K562 (cell line): ENCODE results near the gene PPP1R14C. TPM values are rescaled to one million over a fixed set of nuclear protein-coding genes. Genes with fewer than 3 reads are reported as not detected.
A peak's percentile ranks its signal among the peaks of the same experiment; 100 is the strongest.

ENCODE experiments used
- ATAC-seq: fragments of 200-7000 bp; cut with Tn5 transposase; 3 replicates; pipeline ENCODE4 v1.9.1; 2020; ENCODE audit warnings: moderate library complexity
- BruUV-seq: library from RNA; stranded (reverse); fragments of 400-500 nt; replicated peaks from 2 replicates; lab custom pipeline; 2021; lab: Mats Ljungman, UMichigan
- CTCF ChIA-PET: fragments of 300-600 bp; formaldehyde crosslinking; extraction: SDS; loops from one replicate; lab custom pipeline; 2021; ENCODE audit warnings: low intra/inter-chr PET ratio; lab: Yijun Ruan, JAX
- POLR2A ChIA-PET: fragments of 300-600, 350-650 bp; sonication (Branson Sonifier 250); formaldehyde crosslinking; extraction: SDS; loops from one replicate; lab custom pipeline; 2021; ENCODE audit warnings: antibody characterized with exemption, inconsistent platforms; lab: Yijun Ruan, JAX
- DNase-seq, 4 experiments: peaks; one replicate each; pipeline versions ENCODE4 v3.0.0 to v3.0.0-alpha.2; 2011 to 2018; ENCODE audit warnings: low spot score in 3 of 4, mixed read lengths in 3 of 4; ENCODE audit errors: extremely low read depth in 1 of 4
- FAIRE-seq: peaks from 2 replicates; lab custom pipeline; 2011; peaks lifted over from hg19 to GRCh38; lab: Jason Lieb, UNC
- H2AFZ ChIP-seq: 2 replicates; pipeline ENCODE4 v1.6.0; 2011; ENCODE audit warnings: low read depth, low read length, control low read depth, inconsistent platforms
- H3K27ac ChIP-seq: fragments of 200-600 bp; 3 replicates; pipeline ENCODE4 v1.8.0; 2011; ENCODE audit warnings: low read depth, mild to moderate bottlenecking, control low read depth, inconsistent platforms, low read length, moderate library complexity, mixed read lengths; ENCODE audit errors: extremely low read depth
- H3K27me3 ChIP-seq, 2 experiments: fragments of 300-600 bp in 1 of 2; 2 replicates in 1 of 2; 3 replicates in 1 of 2; pipeline versions ENCODE4 v1.6.0 to v1.8.0; 2011; ENCODE audit warnings: inconsistent platforms in 2 of 2, low read length in 2 of 2, mild to moderate bottlenecking in 1 of 2, mixed read lengths in 1 of 2, moderate library complexity in 1 of 2; ENCODE audit not compliant: control insufficient read depth in 2 of 2, insufficient read depth in 2 of 2
- H3K36me3 ChIP-seq: fragments of 300-600 bp; 3 replicates; pipeline ENCODE4 v1.8.0; 2011; ENCODE audit warnings: mild to moderate bottlenecking, low read length, inconsistent platforms; ENCODE audit not compliant: control insufficient read depth, insufficient read depth
- H3K4me1 ChIP-seq, 2 experiments: fragments of 200-600 bp in 1 of 2; replicated peaks in 1 of 2; 2 replicates in 1 of 2; 3 replicates in 1 of 2; pipeline versions ENCODE4 v1.5.1 to v1.8.0; 2011; ENCODE audit warnings: inconsistent platforms in 2 of 2, low read length in 2 of 2, mild to moderate bottlenecking in 1 of 2, mixed read lengths in 1 of 2, moderate library complexity in 1 of 2; ENCODE audit not compliant: control insufficient read depth in 2 of 2, insufficient read depth in 2 of 2
- H3K4me2 ChIP-seq: 2 replicates; pipeline ENCODE4 v1.6.1; 2011; ENCODE audit warnings: low read length, control low read depth, inconsistent platforms, mixed read lengths; ENCODE audit not compliant: insufficient read depth
- H3K4me3 ChIP-seq: fragments of 200-600 bp; sonication (generic), shearing (Covaris generic); 2 replicates; pipeline ENCODE4 v1.5.1; 2016; ENCODE audit warnings: control low read depth, inconsistent platforms
- H3K79me2 ChIP-seq: fragments of 200-600 bp; 3 replicates; pipeline ENCODE4 v1.8.0; 2011; ENCODE audit warnings: low read length, inconsistent platforms; ENCODE audit not compliant: control insufficient read depth, insufficient read depth
- H3K9ac ChIP-seq, 2 experiments: 2 replicates each; pipeline versions ENCODE4 v1.6.0 to v1.6.1; 2011; ENCODE audit warnings: low read depth in 2 of 2, low read length in 2 of 2, control low read depth in 1 of 2, inconsistent platforms in 1 of 2, mild to moderate bottlenecking in 1 of 2, mixed read lengths in 1 of 2; ENCODE audit not compliant: insufficient read depth in 1 of 2
- H3K9me1 ChIP-seq: one replicate; pipeline ENCODE4 v1.6.0; 2011; ENCODE audit warnings: inconsistent platforms, mild to moderate bottlenecking, low read length, moderate library complexity; ENCODE audit not compliant: control insufficient read depth, insufficient read depth
- H3K9me3 ChIP-seq: replicated peaks from 2 replicates; pipeline ENCODE4 v1.5.1; 2011; ENCODE audit warnings: low read depth, low read length, inconsistent platforms; ENCODE audit not compliant: control insufficient read depth, insufficient read depth
- H4K20me1 ChIP-seq: replicated peaks from 2 replicates; pipeline ENCODE4 v1.6.1; 2011; ENCODE audit warnings: low read length, inconsistent platforms, mixed read lengths; ENCODE audit not compliant: control insufficient read depth, insufficient read depth
- ARNT ChIP-seq, 2 experiments: fragments of 450-650 bp; IDR thresholded peaks; 2 replicates each; pipeline ENCODE4 v1.6.1; 2016; ENCODE audit warnings: mild to moderate bottlenecking in 1 of 2
- CTBP1 ChIP-seq: fragments of 450-650 bp; IDR thresholded peaks from 2 replicates; pipeline ENCODE4 v1.6.1; 2016; ENCODE audit warnings: borderline replicate concordance
- ESRRA ChIP-seq: fragments of 450-650 bp; IDR thresholded peaks from 2 replicates; pipeline ENCODE4 v1.6.1; 2014; ENCODE audit warnings: low read depth, mild to moderate bottlenecking, moderate library complexity, borderline replicate concordance
- MEF2A ChIP-seq: IDR thresholded peaks from 2 replicates; pipeline ENCODE4 v1.6.1; 2011; ENCODE audit warnings: low read depth, mild to moderate bottlenecking, low read length, moderate library complexity; ENCODE audit not compliant: control insufficient read depth
- RBM34 ChIP-seq: fragments of 200-400 bp; formaldehyde crosslinking; IDR thresholded peaks from 2 replicates; pipeline ENCODE4 v1.6.1; 2018; ENCODE audit warnings: low read length, borderline replicate concordance; ENCODE audit not compliant: insufficient read depth
- TBP ChIP-seq: optimal IDR thresholded peaks from 2 replicates; pipeline ENCODE3; 2011; ENCODE audit warnings: low read depth, low read length, improper control_type of control experiment
- ZNF133 ChIP-seq: fragments of 250-450 bp; sonication (Bioruptor Pico); IDR thresholded peaks from 2 replicates; pipeline ENCODE4 v1.4.0; 2020; ENCODE audit warnings: mild to moderate bottlenecking
- ZNF589 ChIP-seq: fragments of 200-800 bp; sonication (Bioruptor generic); IDR thresholded peaks from 2 replicates; pipeline ENCODE4 v1.6.1; 2016; ENCODE audit warnings: low read depth, missing genetic modification characterization, missing compliant biosample characterization
- ZNF785 ChIP-seq: fragments of 250-450 bp; sonication (Bioruptor Pico); IDR thresholded peaks from 2 replicates; pipeline ENCODE4 v1.4.0; 2020; ENCODE audit warnings: mild to moderate bottlenecking
- WGBS: fragments of 100-300 bp; shearing (Covaris generic); methylation state at CpG from one replicate; pipeline ENCODE4 v1.1.6; 2016; ENCODE audit warnings: low coverage, mixed read lengths; ENCODE audit not compliant: insufficient coverage; ENCODE audit errors: missing lambda C conversion rate; 5-methylcytosine and 5-hydroxymethylcytosine counted together
- in situ Hi-C: fragments of 300-500 bp; cut with MboI; formaldehyde crosslinking; loops from 4 replicates; pipeline ENCODE4 v1.15.0; 2018; ENCODE audit warnings: inconsistent platforms, mixed read lengths
- intact Hi-C: fragments of 100-400 bp; cut with micrococcal nuclease; formaldehyde crosslinking; loops from 2 replicates; pipeline ENCODE4 v1.14.2; 2022
- polyA plus RNA-seq, 8 experiments: library from polyadenylated mRNA; depleted of rRNA in 4 of 8; stranded (reverse) in 5 of 8; unstranded in 3 of 8; fragments of >200 nt; fragmentation: Nextera tagmentation in 2 of 8; fragmentation: Illumina TruSeq in 1 of 8; extraction: Ambion mirVana in 2 of 8; extraction: Trizol in 1 of 8; gene quantifications; 2 replicates each; pipeline versions ENCODE4 v1.2.1 to v1.2.3, GENCODE V29; 2011 to 2014; ENCODE audit warnings: inconsistent platforms in 1 of 8, missing spikeins in 1 of 8
- total RNA-seq, 7 experiments: library from RNA; depleted of rRNA in 6 of 7; stranded (reverse); fragments of >200 nt in 6 of 7; fragmentation: Illumina TruSeq in 2 of 7; extraction: Trizol in 2 of 7; gene quantifications; 2 replicates each; pipeline versions ENCODE4 v1.2.1 to v1.2.3, GENCODE V29; 2011 to 2021; ENCODE audit warnings: low replicate concordance in 1 of 7
- TF ChIP-seq, protein P1 (sequence below): fragments of 250-450 bp; sonication (Bioruptor Pico); IDR thresholded peaks from 2 replicates; pipeline ENCODE4 v1.5.0; 2022; ENCODE audit warnings: mild to moderate bottlenecking
- TF ChIP-seq, protein P2 (sequence below): fragments of 250-450 bp; sonication (Bioruptor Pico); IDR thresholded peaks from 2 replicates; pipeline ENCODE4 v1.5.0; 2021; ENCODE audit warnings: mild to moderate bottlenecking, borderline replicate concordance
- TF ChIP-seq, protein P3 (sequence below): sonication (generic); formaldehyde crosslinking; IDR thresholded peaks from 2 replicates; pipeline ENCODE4 v1.8.1; 2023; ENCODE audit warnings: mild to moderate bottlenecking, missing genetic modification reagents

The PPP1R14C gene
- total and polyA plus RNA-seq, 9 of the 15 experiments (the other 6 are each of a cell fraction or from before 2014, with no cell fraction given): 4.5 to 16.6 (median 11.9) TPM

DNA sequence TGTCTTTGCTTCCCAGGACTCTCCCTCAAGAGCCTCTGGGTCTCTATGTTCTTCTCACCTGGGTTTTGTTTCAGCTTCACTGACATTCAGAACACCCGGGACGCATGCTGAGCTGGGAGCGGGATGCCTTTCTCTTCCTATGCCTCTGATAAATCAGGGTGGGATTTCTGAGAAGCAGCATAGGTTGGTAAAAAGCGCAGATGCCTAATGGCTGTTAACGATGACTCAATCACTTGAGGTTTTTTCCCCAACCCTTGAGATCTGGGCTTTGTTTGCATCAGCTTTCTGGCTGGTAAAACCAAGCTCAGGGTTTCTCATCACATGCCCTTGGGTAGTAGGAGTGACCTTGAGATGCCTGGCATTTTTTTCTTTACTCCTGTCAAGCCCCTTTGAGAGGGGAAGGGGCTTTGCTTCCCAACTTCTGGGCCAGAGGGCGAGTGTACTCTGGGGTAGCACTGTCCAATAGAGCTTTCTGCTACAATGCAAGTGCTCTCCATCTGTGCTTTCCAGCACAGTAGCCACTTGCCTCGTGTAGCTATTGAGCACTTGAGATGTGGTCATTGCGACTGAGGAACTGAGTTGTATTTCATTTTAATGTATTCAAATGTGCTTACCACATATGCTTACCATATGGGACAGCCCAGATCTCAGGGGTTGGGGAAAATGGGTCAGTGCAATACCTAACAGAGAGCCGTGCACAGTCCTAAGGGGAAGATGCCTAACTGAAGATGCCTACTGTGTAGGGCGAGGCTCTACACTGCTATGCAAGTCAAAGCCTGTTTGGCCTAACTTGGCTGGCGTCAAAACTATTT lies 69.1 kb downstream of the PPP1R14C start (continued):
- TF ChIP-seq ESRRA: peak; percentile 78
- TF ChIP-seq ZNF133 (CRISPR knock-in tag): no peak

DNA sequence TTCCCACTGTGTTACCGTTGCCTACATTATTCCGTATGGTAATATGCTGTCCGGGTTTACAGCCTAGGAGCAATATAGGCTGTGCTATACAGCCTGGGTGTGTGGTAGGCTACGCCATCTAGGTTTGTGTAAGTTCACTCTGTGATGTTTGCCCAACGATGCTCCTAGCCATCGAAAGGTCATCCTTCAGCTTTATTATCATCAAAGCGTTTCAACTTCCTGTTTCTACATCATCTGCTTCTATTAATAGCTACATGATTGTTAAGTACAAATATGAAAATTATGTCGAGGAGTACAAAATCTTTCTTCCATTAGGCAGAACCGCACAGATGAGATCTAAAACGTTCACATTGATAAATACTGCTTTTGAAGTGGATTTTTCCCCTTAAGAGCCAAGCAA lies 69.9 kb downstream of the PPP1R14C start:
- BruUV-seq: no TSS peak
- DNase-seq: no peak
- ChIA-PET CTCF (no interaction called here), POLR2A (interaction anchor here (1.5 kb wide), 1 partner anchor 8 kb away, joined by 3 read pairs; no protein-coding TSS in a partner anchor)
- Histone ChIP-seq H3K4me1 (peaks cover 9 to 30% of the 10 kb centered on the region in 2 experiments; a peak in 4 of 5 replicates), H3K27me3 (no peaks in the 10 kb centered on the region), H3K79me2 (no peaks in the 10 kb centered on the region; the same call in 2 of the 3 replicates), H3K9me1 (no peaks in the 10 kb centered on the region), H2AFZ (no peak overlapping the region), H3K4me2 (no peak overlapping the region), H3K4me3 (no peak overlapping the region), H3K36me3 (no peaks in the 10 kb centered on the region), H3K9me3 (no peaks in the 10 kb centered on the region), H3K9ac (no peak overlapping the region), H4K20me1 (no peaks in the 10 kb centered on the region; the same call in 1 of the 2 replicates), H3K27ac (no peak overlapping the region)
- in situ Hi-C loops (no loop called here), intact Hi-C loops (no loop called here)
- WGBS: 52% methylated on average over 10 of the region's 10 CpGs
- no peak for FAIRE-seq
- ATAC-seq: peak; percentile 20; the same call in 1 of the 3 replicates
- TF ChIP-seq, protein P1, sequence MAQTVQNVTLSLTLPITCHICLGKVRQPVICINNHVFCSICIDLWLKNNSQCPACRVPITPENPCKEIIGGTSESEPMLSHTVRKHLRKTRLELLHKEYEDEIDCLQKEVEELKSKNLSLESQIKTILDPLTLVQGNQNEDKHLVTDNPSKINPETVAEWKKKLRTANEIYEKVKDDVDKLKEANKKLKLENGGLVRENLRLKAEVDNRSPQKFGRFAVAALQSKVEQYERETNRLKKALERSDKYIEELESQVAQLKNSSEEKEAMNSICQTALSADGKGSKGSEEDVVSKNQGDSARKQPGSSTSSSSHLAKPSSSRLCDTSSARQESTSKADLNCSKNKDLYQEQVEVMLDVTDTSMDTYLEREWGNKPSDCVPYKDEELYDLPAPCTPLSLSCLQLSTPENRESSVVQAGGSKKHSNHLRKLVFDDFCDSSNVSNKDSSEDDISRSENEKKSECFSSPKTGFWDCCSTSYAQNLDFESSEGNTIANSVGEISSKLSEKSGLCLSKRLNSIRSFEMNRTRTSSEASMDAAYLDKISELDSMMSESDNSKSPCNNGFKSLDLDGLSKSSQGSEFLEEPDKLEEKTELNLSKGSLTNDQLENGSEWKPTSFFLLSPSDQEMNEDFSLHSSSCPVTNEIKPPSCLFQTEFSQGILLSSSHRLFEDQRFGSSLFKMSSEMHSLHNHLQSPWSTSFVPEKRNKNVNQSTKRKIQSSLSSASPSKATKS: no peak
- TF ChIP-seq RBM34 (no peak), ESRRA (0 out of 2 replicates have a peak, but pooled peaks have one; percentile 11), CTBP1 (peak; percentile 51; the same call in 1 of the 2 replicates), TBP (no peak), ZNF589 (no peak), ZNF785 (no peak), ARNT (IDR thresholded peaks at IDR 0.05) (no peak), MEF2A (peak; percentile 84)
- TF ChIP-seq, protein P2, sequence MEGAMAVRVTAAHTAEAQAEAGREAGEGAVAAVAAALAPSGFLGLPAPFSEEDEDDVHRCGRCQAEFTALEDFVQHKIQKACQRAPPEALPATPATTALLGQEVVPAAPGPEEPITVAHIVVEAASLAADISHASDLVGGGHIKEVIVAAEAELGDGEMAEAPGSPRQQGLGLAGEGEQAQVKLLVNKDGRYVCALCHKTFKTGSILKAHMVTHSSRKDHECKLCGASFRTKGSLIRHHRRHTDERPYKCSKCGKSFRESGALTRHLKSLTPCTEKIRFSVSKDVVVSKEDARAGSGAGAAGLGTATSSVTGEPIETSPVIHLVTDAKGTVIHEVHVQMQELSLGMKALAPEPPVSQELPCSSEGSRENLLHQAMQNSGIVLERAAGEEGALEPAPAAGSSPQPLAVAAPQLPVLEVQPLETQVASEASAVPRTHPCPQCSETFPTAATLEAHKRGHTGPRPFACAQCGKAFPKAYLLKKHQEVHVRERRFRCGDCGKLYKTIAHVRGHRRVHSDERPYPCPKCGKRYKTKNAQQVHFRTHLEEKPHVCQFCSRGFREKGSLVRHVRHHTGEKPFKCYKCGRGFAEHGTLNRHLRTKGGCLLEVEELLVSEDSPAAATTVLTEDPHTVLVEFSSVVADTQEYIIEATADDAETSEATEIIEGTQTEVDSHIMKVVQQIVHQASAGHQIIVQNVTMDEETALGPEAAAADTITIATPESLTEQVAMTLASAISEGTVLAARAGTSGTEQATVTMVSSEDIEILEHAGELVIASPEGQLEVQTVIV: no peak
- TF ChIP-seq, protein P3, sequence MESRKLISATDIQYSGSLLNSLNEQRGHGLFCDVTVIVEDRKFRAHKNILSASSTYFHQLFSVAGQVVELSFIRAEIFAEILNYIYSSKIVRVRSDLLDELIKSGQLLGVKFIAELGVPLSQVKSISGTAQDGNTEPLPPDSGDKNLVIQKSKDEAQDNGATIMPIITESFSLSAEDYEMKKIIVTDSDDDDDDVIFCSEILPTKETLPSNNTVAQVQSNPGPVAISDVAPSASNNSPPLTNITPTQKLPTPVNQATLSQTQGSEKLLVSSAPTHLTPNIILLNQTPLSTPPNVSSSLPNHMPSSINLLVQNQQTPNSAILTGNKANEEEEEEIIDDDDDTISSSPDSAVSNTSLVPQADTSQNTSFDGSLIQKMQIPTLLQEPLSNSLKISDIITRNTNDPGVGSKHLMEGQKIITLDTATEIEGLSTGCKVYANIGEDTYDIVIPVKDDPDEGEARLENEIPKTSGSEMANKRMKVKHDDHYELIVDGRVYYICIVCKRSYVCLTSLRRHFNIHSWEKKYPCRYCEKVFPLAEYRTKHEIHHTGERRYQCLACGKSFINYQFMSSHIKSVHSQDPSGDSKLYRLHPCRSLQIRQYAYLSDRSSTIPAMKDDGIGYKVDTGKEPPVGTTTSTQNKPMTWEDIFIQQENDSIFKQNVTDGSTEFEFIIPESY: peak; percentile 37; the same call in 1 of the 2 replicates
